ENCODE results near the gene NR5A1.

The NR5A1 gene

DNA sequence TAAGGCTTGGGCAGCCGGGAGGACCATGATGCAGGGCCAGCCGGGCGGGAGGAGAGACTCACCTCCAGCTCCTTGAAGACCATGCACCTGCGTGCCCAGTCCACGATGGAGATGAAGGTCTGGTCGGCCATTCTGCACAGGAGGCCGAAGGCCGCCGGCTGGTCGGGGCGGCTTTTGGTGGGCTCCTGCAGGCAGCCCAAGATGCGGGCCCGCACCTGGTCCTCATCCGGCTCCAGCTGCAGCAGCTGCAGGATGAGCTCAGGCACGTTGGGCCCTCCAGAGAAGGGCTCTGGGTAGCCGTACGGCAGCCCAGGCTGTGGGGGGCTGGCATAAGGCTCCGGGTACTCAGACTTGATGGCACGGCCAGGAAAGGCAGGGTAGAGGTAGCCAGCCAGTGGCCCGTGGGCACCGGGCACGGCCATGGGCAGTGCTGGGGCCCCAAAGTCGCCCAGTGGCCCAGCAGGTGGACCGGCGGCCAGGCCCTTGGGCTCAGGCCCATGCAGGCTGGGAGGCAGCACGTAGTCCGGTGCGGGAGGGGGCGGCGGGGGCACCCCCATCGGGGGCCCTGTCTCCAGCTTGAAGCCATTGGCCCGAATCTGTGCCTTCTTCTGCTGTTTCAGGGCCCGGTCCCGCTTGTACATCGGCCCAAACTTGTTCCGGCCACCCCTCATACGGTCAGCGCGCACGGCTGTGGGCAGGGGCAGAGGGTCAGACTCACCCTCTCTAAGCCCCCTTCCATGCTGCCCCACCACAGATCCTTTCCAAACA lies 7.0 kb downstream of the NR5A1 start:
- in situ Hi-C loops (cut with MboI; ENCODE audit: low sequenced_read_pairs) = no loop called here

- in situ Hi-C loops (cut with MboI; ENCODE audit: low sequenced_read_pairs) = no loop called here
These were observed 8.0 kb downstream of the NR5A1 start for GRCh38 chr9:124499216-124499615.

DNA sequence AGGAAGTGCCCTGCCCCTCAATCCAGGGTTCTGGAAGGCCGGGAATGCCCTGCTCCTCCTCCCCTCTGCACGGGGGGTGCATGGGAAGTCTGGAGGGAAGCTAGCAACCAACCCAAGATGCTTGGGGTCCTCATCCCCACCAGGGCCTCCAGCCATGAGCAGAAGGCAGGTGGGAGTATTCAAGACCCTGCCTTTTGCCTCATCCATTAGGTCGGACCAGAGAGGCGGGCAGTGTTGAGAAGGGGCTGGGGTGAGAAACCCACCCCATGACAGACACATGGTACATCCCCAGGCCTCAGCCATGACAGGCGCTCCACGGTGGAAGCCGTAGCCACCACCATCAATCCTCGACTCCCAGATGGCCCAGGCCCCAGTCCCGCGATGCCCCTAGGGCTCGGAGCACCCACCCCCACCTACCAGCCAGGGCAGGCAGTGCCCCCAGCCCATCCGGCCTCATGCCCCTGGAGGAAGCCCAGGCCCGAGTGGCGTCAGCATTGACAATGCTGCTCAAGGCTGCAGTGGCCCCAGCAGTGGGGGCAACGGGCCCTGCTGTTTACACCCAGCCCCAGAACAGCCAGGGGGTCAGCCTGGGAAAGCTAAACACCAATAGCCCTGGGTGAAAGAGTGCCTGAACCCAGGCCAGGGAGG lies 8.6 kb downstream of the NR5A1 start:
- in situ Hi-C loops (cut with MboI; ENCODE audit: low sequenced_read_pairs) = no loop called here

DNA sequence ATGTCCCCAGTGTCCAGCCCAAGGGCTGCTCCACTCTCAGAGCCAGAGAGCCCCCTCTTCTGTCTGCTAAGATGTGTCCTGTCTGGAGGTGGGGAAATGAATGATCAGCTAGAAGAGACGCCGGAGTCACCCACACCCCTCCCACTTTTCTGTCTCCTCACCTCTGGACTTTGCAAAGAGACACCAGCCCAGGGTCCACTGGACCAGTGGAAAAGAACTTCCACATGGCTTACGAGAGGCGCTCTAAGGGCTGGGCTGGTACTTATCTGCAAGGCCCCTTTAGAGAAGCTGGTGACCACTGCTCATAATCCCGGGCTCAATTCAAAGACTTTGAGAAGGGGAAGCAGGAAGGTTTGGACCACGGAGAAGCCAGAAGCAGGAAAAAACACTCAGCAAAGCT lies 9.2 kb downstream of the NR5A1 start:
- in situ Hi-C loops (cut with MboI; ENCODE audit: low sequenced_read_pairs) = no loop called here

DNA sequence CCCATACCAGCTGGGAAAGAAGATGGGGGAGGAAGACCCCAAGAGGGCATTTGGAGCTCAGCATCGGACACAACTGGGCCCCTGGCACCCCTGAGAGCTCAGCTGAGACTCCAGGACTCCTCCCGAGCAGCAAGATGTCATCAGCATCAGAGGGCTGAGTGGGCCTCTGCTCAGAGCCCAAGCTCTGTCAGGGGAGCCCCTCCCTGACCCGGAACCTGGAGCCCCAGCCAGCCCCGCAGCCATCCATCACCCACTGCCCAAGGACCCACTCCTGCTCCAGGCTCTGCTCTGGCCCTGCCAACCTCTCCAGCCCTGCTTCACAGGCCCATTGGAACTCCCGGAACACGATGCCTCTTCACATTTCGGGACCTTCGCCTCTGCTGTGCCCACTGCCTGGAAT lies 9.8 kb downstream of the NR5A1 start:
- in situ Hi-C loops (cut with MboI; ENCODE audit: low sequenced_read_pairs) = no loop called here

GRCh38 chr9:124496463-124496862 lies 10.7 kb downstream of the NR5A1 start:
- in situ Hi-C loops (cut with MboI; ENCODE audit: low sequenced_read_pairs) = no loop called here

DNA sequence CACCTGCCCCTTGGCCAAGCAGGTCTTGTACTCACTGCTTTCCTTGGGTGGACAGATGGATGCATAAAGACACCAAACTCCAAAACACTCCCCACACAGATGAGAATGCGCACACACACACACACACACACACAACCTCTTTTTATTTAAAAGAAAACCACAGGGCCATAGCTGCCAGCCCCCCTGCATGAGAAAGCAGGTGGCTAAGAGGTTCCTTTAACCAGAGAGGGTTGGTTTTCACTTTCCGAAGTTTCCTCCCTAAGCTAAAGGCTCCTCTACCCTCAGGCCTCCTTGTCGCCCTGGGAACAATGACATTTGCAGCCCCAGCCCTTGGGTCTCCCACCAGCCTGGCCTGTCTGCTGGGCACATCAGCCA lies 11.1 kb downstream of the NR5A1 start:
- in situ Hi-C loops (cut with MboI; ENCODE audit: low sequenced_read_pairs) = no loop called here

GRCh38 chr9:124495126-124496074 lies 11.8 kb downstream of the NR5A1 start:
- in situ Hi-C loops (cut with MboI; ENCODE audit: low sequenced_read_pairs) = no loop called here

DNA sequence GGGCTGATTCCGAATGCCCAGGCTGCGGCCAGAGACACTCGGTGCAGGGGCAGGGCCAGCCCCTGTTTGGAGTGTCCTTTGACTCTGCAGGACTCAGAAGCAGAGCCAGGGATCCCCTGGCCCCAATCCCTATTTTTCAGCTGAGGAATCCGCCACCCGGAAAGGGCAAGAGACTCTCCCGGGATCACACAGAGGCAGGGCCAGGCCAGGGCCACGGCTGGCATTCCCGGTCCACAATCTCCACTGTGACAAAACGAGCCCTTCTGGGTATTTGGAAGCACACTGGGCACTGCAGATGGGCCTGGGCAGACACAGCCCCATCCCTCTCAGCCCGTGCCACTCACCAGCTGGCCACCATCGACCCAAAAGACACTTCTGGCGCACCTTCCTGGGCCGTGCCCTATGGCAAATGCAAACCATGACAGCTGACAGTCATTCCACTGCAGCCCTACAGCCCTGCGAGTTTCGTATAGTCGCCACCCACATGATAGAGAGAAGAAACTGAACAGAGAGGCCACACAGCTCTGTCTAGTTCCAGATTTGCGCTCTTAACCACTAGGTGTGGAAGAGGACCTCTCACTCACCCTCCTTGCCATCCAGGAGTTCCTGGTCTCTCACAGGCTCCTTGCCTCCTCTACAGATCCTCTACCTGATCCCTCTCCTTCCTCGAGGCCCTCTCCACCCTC lies 13.3 kb downstream of the NR5A1 start:
- in situ Hi-C loops (cut with MboI; ENCODE audit: low sequenced_read_pairs) = no loop called here

GRCh38 chr9:124493218-124493617 lies 14.0 kb downstream of the NR5A1 start:
- in situ Hi-C loops (cut with MboI; ENCODE audit: low sequenced_read_pairs) = no loop called here

GRCh38 chr9:124492818-124493217 lies 14.4 kb downstream of the NR5A1 start:
- in situ Hi-C loops (cut with MboI; ENCODE audit: low sequenced_read_pairs) = no loop called here

DNA sequence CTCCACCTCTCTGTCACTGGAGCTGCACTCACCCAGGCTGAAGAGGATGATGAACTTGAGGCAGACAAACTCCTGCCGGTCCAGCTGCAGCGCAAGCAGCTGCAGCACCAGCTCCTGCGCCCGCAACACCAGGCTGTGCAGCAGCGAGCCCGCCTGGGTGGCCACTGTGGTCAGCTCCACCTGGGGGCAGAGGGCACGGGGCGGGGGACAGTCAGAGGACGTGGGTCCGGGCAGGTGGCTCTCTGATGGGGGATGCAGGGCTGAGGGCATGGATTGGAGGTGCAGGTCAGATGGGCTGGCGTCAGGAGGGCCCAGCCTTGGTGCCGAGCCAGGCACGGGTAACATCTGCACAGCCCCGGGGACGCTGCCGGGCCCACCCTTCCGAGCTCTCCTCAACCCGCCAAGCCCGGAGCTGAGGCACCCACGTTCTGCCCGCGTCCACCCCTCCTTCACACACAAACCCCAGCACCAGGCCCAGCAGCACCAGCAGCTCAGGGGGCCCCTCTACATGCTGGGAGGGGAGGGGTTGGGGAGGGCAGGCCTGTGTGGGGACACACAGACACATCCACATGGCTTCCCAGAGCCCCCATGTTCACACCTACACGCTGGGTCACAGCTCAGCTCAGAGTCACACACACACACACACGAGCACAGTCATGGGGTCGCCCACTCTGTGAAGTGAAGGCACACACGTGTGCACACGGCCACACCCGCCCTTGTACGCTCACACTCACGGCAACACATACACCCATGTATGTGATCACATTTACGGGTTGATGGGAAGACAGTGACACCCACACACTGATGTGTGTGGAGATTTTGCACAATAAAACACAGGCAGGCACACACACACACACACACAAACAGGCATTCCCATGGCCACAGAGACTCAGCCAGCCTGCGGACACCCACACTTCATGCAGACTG lies 15.9 kb downstream of the NR5A1 start:
- in situ Hi-C loops (cut with MboI; ENCODE audit: low sequenced_read_pairs) = no loop called here

DNA sequence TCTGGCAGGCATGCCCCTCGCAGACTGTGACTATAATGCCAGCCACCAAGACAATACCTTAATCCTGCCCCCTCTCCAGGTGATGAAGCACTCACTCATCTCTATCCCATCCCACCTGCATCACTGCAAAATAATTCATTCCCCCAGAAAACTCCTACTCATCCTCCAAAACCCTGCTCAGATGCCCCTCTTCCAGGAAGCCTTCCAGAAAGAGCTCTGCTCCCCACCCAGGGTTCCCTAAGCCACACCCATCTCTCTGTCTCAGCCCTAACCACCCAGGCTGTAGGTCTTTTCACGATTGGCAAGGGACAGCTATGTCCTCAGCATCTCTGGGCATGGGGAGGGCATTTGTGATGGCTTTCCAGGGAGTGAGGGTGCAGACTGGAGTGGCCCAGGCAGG lies 17.2 kb downstream of the NR5A1 start:
- in situ Hi-C loops (cut with MboI; ENCODE audit: low sequenced_read_pairs) = no loop called here

DNA sequence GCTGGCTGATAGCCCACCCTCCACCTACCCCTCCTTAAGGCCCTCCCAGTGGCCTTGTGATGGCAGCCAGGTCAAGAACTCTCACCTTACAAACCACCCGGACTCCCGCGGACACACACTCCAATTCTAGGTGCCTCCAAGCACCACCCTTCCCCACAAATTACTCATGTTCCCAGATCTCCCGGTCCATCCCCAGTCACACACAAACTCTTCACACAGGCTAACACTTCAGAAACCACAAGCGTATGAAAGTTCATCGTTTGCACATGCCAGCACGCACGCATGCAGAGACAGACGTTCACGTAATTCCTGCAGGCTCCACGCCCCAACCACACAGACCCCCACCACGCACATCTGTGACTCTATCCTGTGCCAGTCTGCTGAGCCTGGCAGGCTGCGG lies 18.0 kb downstream of the NR5A1 start:
- in situ Hi-C loops (cut with MboI; ENCODE audit: low sequenced_read_pairs) = no loop called here

GRCh38 chr9:124488641-124489210 lies 18.5 kb downstream of the NR5A1 start:
- in situ Hi-C loops (cut with MboI; ENCODE audit: low sequenced_read_pairs) = no loop called here

DNA sequence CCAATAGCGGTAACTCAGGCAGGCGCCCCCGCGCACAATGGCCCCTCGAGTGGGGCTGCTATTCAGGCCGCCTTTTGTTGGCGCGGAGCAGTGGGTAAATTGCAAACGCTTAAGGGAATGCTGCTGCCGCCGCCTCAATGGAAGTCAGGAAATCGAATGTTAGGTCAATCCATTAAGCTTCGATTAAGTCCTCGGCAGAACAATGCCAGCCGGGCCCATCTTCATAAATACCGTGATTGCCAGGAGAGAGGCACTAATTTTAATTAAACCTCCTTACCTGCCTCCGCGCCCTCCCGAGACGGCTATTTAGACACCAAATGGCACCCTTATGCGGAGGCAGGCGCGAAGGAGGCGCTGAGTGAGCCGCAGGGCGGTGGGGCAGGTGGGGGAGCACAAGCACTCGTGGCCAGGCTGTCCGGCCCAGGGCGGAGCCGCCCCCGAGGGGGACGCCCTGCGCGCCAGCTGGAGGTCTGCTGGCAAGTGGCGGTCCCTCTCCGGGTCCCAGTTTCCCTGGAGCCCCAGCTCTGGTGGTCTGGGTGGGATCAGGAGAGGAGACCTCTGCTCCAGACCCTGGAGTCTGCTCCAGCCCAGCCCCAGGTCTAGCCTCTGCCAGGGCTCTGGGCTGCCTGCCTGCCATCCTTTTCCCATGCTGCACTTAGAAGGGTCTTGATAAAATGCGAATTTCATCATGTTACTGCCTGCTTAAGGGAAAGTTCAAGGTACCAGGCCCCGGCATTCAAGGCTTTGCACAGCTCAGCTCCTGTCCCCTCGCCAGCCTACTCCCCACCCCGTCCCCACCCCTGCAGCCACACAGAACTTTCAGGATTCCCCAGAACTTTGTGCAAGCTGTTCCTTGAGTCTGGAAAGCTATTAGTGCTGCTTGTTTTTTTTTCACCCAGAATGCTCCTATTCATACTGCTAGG lies 19.7 kb downstream of the NR5A1 start:
- in situ Hi-C loops (cut with MboI; ENCODE audit: low sequenced_read_pairs) = no loop called here

DNA sequence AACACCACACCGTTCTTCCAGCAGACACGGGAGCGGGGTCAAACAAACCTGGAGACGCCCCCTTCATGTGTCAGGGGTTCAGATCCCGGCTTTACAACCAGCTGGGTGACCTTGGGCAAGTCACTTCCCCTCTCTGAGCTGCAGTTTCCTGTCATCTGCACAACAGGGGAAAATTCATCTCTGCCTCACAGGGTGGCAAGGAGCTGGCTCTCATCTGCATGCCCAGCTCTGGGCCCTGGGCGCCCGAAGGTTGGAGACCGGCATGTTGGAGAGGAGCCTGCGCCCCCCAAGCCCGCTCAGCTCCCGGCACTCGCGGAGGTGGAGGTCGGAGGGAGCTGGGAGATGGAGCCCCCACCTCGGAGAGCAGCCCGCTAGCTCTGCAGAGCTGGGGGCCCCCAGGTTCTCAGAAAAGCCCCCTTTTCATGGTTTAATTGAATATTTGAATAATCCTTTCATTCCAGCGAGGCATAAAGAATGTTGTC lies 20.4 kb downstream of the NR5A1 start:
- in situ Hi-C loops (cut with MboI; ENCODE audit: low sequenced_read_pairs) = no loop called here

- in situ Hi-C loops (cut with MboI; ENCODE audit: low sequenced_read_pairs) = no loop called here
These were observed 21.3 kb downstream of the NR5A1 start for GRCh38 chr9:124485936-124486335.
